GM19452 (cell line): Measurements from ENCODE around the gene PROM1.

Experiments used
- ATAC-seq: cut with Tn5 transposase; IDR thresholded peaks from one replicate; pipeline ENCODE4 v1.9.1; 2021; ENCODE audit not compliant: unreplicated experiment

PROM1 gene

DNA sequence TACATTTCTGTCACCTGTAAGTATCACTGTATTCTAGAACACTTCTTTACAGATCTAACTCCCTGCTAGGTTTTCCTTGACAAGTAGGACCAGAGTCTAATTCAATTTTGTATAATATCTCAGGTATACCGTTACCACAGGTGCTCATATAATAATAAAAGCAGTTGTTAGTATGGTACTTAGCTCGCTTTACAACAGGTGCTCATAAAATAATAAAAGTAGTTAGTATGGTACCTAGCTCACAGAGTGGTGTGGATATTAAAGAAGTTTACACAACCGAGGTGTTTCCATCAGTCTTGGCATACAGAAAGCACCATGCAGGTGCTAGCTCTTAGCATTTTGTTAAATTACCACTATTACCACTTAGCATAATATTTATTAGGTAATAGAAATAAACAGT, 88.0 kb downstream of the PROM1 start:
- no peak for ATAC-seq

DNA sequence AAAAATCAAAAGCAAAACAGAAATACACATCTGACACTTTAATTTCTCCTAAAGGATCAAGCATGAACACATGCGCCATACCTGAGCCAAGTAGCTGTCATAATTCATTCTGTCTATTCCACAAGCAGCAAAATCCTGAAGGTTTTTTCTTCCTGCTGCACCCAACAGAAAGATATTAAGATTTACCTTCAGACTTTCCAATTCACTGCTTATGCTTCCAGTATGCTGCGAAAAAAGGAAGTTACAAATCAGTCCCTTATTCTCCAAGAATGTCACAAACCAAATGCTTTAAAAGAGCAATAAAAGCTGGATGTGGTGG, 91.7 kb downstream of the PROM1 start:
- no peak for ATAC-seq

DNA sequence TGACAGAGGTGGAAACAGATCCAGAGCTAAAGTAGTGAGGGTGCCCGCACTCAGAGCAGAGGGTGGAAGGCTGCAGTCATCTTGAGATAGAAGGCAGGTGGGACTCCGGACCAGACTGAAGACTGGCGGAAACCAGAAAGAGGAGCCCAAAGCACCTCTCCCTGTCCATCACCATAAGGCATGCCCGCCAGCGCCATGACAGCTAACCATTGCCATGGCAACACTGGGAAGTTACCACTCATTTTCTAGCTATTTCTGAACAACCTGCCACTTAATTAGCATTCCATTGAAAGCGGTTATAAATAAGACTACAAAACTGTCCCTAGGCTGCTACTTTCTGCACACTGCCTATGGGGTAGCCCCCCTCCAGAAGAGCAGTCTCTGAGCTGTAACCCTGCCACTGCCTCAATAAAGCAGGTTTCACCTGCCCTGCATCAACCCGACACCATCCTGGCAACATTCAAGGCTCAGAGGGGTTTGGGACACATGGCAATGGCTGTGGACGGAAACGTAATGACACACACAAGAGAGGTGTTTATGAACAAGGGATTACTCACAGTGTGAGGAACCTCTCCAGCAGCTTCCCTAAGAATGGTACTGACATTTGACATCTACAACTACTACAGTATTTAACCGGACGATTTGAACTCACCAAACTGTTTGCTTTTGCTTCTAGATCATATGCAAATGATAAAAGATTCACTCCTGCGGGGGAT, 93.1 kb downstream of the PROM1 start:
- no peak for ATAC-seq

GRCh38 chr4:15989424-15989823, 94.4 kb downstream of the PROM1 start:
- no peak for ATAC-seq

- ATAC-seq = no peak
These were observed 95.6 kb downstream of the PROM1 start for GRCh38 chr4:15988222-15988621.

DNA sequence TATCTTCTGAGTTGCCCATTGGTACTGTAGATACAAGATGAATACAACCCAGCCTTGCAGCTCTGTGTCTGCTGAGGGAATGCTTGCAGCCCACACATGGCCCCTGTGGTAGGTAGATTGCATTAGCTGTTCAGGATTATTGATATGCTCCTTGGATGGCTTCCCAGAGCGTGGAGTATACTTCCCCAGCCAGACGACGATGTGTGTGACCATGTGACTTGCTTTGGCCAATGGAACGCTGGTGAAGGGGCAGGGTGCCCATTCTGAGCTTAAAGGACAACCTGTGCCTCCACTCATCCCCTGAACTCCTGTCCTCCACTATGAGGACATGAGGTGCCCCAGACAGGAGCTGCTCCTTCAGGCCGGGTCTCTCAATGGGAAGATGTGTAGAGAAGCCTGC, 96.9 kb downstream of the PROM1 start:
- no peak for ATAC-seq

GRCh38 chr4:15983610-15984009, 100.2 kb downstream of the PROM1 start:
- ATAC-seq = no peak

GRCh38 chr4:15982842-15983524, 100.8 kb downstream of the PROM1 start:
- no peak for ATAC-seq

GRCh38 chr4:15976456-15977447, 107.1 kb downstream of the PROM1 start:
- no peak for ATAC-seq

GRCh38 chr4:15971068-15971801, 112.6 kb downstream of the PROM1 start:
- no peak for ATAC-seq

- no peak for ATAC-seq
These were observed 115.1 kb downstream of the PROM1 start for GRCh38 chr4:15968551-15969300.

GRCh38 chr4:15965325-15965724, 118.5 kb downstream of the PROM1 start:
- ATAC-seq = no peak

GRCh38 chr4:15964159-15964558, 119.7 kb downstream of the PROM1 start:
- ATAC-seq = no peak

DNA sequence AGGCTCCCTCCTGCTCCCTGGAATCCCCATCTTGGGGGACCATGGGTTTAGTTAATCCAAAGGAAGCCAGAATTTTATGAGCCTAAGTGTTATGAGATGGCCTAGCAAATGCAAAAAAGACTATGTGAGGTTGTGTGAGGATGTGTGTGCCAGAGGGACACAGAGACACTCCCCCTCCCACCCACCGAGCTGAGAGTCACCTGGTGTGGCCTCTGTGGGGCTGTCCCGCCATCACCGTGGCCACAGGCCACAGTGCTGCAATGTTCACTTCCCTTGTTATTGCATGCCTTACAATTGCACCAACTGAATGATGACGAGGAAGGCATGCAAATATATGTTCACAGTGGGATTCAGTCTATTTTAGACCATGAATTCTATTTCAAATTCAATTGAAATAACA, 120.2 kb downstream of the PROM1 start:
- ATAC-seq = no peak

- ATAC-seq = no peak
These were observed 120.8 kb downstream of the PROM1 start, which contains the start of gene FGFBP2 for GRCh38 chr4:15963001-15963451. Gene FGFBP2, minus strand, starts transcription at chr4:15963175. Its CDS starts 46 bp downstream, at chr4:15963129.

DNA sequence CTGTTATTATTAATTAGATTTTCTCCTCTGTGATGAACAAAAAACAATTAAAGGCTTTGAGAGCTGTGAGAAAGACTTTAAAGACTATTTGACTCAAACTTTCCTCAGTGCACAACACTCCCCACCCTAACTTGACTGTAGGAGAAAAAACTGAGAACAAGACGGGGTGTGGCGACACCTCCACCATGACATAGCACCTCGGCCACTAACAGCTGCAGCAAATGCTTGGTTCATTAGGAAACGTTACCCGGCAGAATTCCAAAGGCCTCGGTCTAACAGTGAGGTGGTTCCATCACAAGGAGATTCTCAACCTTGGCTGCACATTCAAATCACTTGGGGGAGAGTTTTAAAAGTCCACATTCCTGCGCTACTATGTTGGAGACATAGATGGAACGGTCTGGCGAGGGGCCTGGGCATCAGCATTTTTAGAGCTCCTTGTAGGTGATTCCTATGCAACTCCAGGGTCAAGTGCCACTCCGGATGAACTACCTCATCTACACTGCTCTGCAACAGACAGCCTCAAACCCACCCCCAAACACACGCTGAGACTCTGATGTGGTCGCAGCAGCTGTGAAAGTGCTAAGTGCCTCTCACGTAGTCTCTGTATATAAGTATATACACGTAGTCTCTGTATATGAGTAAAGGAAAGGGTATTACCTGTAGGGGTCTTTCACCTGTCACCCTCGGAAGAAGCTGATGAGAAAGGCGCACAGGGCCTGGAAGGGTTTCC, 121.9 kb downstream of the PROM1 start:
- ATAC-seq = no peak

DNA sequence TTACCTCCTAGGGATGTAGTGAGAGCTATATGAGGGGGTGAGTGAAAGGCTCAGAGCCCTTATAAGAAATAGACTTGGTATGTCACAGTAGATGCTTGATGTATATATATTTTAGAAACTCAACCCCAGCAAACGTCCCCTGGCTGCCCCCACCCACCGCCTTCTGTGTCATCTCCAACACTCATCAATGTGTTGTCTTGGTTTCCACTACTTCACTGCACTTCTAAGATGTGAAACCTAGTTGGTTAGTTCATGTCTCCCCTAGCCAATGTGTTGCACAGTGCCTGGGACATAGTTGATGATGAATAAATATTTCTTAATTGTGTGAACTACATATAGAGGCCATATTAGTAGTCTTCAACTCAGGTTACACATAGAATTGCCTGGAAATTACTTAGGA, 125.3 kb downstream of the PROM1 start:
- no peak for ATAC-seq

- peak; percentile 93 for ATAC-seq
These were observed 127.5 kb downstream of the PROM1 start for GRCh38 chr4:15956179-15956850.

GRCh38 chr4:15955670-15956069, 128.2 kb downstream of the PROM1 start:
- no peak for ATAC-seq
